Uterus (tissue), 2 donors: ENCODE data around the gene SF1.

Source experiments
- POLR2A ChIP-seq, 2 donors: fragments of 450-650 bp; IDR thresholded peaks; one replicate each; pipeline ENCODE4 v1.6.1; 2016; ENCODE audit warnings: antibody characterized with exemption in 2 of 2, mild to moderate bottlenecking in 1 of 2, moderate library complexity in 1 of 2
- TF ChIP-seq, protein P1 (sequence below), 4 experiments: fragments of 200-600 bp in 2 of 4; fragments of 450-650 bp in 2 of 4; sonication (generic) in 2 of 4; IDR thresholded peaks; one replicate each; pipeline ENCODE4 v1.5.1; 2016 to 2019; ENCODE audit warnings: antibody characterized with exemption in 4 of 4, mild to moderate bottlenecking in 2 of 4, moderate library complexity in 1 of 4

DNA sequence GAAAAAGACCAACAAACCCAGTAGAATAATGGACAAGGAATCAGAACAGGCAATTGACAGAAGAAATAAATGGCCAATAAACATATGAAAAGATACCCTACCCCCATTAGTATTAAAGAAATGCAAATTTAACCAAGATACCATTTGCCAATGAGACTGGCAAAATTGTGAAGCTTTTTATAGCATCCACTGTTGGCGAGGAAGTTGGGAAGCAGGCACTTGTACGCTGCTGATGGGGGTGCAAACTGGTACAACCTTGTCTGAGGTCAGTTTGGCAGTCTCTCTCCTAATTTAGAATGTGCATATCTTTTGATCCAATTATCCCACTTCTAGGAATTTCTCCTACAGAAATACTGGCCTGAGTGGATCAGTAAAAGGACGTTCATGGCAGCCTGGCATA, 46.7 kb downstream of the SF1 start:
- no peak for TF ChIP-seq POLR2A (IDR thresholded peaks at IDR 0.05)
- TF ChIP-seq, protein P1, sequence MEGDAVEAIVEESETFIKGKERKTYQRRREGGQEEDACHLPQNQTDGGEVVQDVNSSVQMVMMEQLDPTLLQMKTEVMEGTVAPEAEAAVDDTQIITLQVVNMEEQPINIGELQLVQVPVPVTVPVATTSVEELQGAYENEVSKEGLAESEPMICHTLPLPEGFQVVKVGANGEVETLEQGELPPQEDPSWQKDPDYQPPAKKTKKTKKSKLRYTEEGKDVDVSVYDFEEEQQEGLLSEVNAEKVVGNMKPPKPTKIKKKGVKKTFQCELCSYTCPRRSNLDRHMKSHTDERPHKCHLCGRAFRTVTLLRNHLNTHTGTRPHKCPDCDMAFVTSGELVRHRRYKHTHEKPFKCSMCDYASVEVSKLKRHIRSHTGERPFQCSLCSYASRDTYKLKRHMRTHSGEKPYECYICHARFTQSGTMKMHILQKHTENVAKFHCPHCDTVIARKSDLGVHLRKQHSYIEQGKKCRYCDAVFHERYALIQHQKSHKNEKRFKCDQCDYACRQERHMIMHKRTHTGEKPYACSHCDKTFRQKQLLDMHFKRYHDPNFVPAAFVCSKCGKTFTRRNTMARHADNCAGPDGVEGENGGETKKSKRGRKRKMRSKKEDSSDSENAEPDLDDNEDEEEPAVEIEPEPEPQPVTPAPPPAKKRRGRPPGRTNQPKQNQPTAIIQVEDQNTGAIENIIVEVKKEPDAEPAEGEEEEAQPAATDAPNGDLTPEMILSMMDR (IDR thresholded peaks at IDR 0.05), result no peak
